Measurements from ENCODE around the gene PLAA.

PLAA gene

GRCh38 chr9:26955222-26955903 lies 8.3 kb upstream of the PLAA start:
- Histone ChIP-seq H3K27ac (ENCODE audit: poor library complexity, severe bottlenecking) (peak overlapping the region; percentile 25), H3K4me3 (ENCODE audit: severe bottlenecking) (peak overlapping the region; percentile 45), H3K36me3 (ENCODE audit: low read depth) (no peaks in the 10 kb centered on the region), H3K27me3 (ENCODE audit: insufficient read depth, poor library complexity, severe bottlenecking) (no peaks in the 10 kb centered on the region), H3K4me1 (ENCODE audit: insufficient read depth, poor library complexity, severe bottlenecking) (peaks cover 5% of the 10 kb centered on the region), H3K9me3 (ENCODE audit: severe bottlenecking) (no peaks in the 10 kb centered on the region)
- no peak for DNase-seq (ENCODE audit: low spot score)
- no peak for TF ChIP-seq CTCF (IDR thresholded peaks at IDR 0.05; ENCODE audit: poor library complexity, severe bottlenecking)
- no peak for ATAC-seq (ENCODE audit: low read depth)

GRCh38 chr9:26954050-26954508 lies 7.0 kb upstream of the PLAA start:
- Histone ChIP-seq H3K4me1 (ENCODE audit: insufficient read depth, poor library complexity, severe bottlenecking) (peaks cover 5% of the 10 kb centered on the region), H3K36me3 (ENCODE audit: low read depth) (no peaks in the 10 kb centered on the region), H3K27me3 (ENCODE audit: insufficient read depth, poor library complexity, severe bottlenecking) (no peaks in the 10 kb centered on the region), H3K4me3 (ENCODE audit: severe bottlenecking) (no peak overlapping the region), H3K27ac (ENCODE audit: poor library complexity, severe bottlenecking) (no peak overlapping the region), H3K9me3 (ENCODE audit: severe bottlenecking) (no peaks in the 10 kb centered on the region)
- ATAC-seq (ENCODE audit: low read depth) (no peak), DNase-seq (ENCODE audit: low spot score) (no peak)
- TF ChIP-seq CTCF (IDR thresholded peaks at IDR 0.05; ENCODE audit: poor library complexity, severe bottlenecking): no peak

- Histone ChIP-seq H3K27me3 (ENCODE audit: insufficient read depth, poor library complexity, severe bottlenecking) (no peaks in the 10 kb centered on the region), H3K9me3 (ENCODE audit: severe bottlenecking) (no peaks in the 10 kb centered on the region), H3K4me3 (ENCODE audit: severe bottlenecking) (no peak overlapping the region), H3K4me1 (ENCODE audit: insufficient read depth, poor library complexity, severe bottlenecking) (peaks cover 3% of the 10 kb centered on the region), H3K36me3 (ENCODE audit: low read depth) (no peaks in the 10 kb centered on the region), H3K27ac (ENCODE audit: poor library complexity, severe bottlenecking) (no peak overlapping the region)
- DNase-seq (ENCODE audit: low spot score) (no peak), ATAC-seq (ENCODE audit: low read depth) (no peak)
- no peak for TF ChIP-seq CTCF (IDR thresholded peaks at IDR 0.05; ENCODE audit: poor library complexity, severe bottlenecking)
These were observed 4.8 kb upstream of the PLAA start for GRCh38 chr9:26951794-26952193.

GRCh38 chr9:26950521-26950920 lies 3.5 kb upstream of the PLAA start:
- Histone ChIP-seq H3K27me3 (ENCODE audit: insufficient read depth, poor library complexity, severe bottlenecking) (no peaks in the 10 kb centered on the region), H3K4me1 (ENCODE audit: insufficient read depth, poor library complexity, severe bottlenecking) (peaks cover 3% of the 10 kb centered on the region), H3K4me3 (ENCODE audit: severe bottlenecking) (no peak overlapping the region), H3K9me3 (ENCODE audit: severe bottlenecking) (no peaks in the 10 kb centered on the region), H3K27ac (ENCODE audit: poor library complexity, severe bottlenecking) (no peak overlapping the region), H3K36me3 (ENCODE audit: low read depth) (no peaks in the 10 kb centered on the region)
- no peak for ATAC-seq (ENCODE audit: low read depth)
- no peak for TF ChIP-seq CTCF (IDR thresholded peaks at IDR 0.05; ENCODE audit: poor library complexity, severe bottlenecking)
- DNase-seq (ENCODE audit: low spot score): no peak

GRCh38 chr9:26949637-26950069 lies 2.6 kb upstream of the PLAA start:
- no peak for TF ChIP-seq CTCF (IDR thresholded peaks at IDR 0.05; ENCODE audit: poor library complexity, severe bottlenecking)
- Histone ChIP-seq H3K4me1 (ENCODE audit: insufficient read depth, poor library complexity, severe bottlenecking) (peaks cover 3% of the 10 kb centered on the region), H3K4me3 (ENCODE audit: severe bottlenecking) (no peak overlapping the region), H3K27ac (ENCODE audit: poor library complexity, severe bottlenecking) (peak overlapping the region; percentile 7), H3K27me3 (ENCODE audit: insufficient read depth, poor library complexity, severe bottlenecking) (no peaks in the 10 kb centered on the region), H3K36me3 (ENCODE audit: low read depth) (no peaks in the 10 kb centered on the region; the same call in 1 of the 2 replicates), H3K9me3 (ENCODE audit: severe bottlenecking) (no peaks in the 10 kb centered on the region)
- DNase-seq (ENCODE audit: low spot score) (no peak), ATAC-seq (ENCODE audit: low read depth) (no peak)
